HK-2 (cell line): ENCODE measurements around the gene TBCD.
A peak's percentile ranks its signal among the peaks of the same experiment; 100 is the strongest.

Experiments
- DNase-seq: peaks from one replicate; pipeline ENCODE4 v3.0.0-alpha.2; 2018; ENCODE audit not compliant: unreplicated experiment

TBCD gene

DNA sequence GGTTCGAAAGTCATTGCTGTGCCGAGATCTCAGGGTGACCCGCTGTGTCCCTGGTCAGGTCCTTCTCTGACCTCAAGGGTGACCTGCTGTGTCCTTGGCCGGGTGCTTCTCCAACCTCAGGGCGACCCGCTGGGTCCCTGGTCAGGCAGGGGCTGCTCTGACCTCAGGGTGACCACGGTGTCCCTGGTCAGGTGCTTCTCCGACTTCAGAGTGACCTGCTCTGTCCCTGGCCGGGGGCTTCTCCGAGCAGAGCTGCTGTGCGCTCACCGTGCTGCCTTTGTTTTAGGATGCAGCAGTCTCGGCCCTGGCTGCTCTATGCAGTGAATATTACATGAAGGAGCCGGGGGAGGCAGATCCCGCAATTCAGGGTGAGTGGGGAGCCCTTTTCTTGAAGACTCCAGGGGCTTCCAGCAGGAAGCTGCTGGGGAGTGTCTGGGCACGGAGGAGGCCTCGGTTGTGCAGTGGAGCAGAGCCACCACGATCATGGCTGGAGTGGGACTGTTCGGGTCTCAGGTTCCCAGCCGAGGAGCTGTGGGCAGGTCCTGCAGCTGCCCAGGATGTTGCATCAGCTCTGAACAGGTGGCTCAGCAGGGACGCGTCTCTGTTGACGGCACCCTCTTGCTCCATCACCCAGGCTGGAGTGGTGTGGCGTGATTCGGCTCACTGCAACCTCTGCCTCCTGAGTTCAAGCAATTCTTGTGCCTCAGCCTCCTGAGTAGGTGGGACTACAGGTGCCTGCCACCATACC lies 171.7 kb downstream of the TBCD start:
- no peak for DNase-seq

DNA sequence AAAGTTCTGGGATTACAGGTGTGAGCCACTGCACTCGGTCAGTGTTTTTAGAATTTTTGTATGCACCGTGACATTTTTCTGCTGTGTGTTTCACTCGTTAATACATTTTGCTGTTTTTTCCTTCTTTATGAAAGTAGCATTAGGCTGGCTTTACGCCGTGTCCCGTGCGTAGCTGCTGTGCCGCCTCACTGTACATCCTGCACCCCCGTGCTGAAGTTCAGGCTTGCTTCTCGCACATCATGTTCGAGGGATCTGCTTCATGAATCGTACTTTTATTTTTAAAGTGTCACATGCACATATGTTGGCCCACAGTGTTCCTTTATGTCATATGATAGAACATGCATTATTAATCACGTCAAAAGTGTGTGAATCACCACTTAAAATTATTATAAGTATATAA lies 172.3 kb downstream of the TBCD start:
- no peak for DNase-seq

GRCh38 chr17:82924812-82925211 lies 172.9 kb downstream of the TBCD start:
- DNase-seq: peak; percentile 71

DNA sequence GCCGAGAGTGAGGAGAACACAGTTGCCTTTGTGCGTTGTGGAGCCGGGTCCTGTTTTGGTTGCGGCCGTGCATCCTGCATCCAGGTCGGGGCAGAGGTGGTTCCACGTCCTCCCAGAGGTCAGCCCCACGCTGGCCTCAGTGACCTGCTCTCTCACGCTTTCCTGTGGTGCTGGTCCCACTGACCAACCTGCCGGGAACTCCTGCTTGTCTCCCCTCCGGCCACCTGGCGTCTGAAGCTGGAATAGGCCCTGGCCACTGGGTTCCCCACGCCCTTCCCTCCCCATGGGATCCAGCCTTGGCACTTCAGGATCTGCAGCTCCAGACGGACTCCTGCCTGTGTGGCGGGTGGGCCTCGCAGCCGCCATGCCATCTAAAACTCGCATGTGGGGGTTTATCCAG lies 173.5 kb downstream of the TBCD start:
- DNase-seq: no peak

DNA sequence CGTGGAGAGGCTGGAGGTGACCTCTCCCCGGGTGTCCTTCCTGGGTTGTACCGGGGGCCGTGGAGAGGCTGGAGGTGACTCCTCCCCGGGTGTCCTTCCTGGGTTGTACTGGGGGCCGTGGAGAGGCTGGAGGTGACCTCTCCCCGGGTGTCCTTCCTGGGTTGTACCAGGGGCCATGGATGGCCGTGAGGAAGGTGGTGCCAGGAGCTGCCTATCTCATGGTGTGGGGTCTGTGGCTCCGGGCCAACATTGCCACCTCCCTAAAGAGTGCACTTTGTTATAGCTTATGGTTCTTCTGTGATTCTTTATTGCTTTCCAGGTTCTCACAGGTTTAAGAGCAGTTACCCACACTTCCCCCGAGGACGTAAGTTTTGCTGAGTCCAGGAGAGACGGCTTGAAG lies 174.2 kb downstream of the TBCD start:
- no peak for DNase-seq

GRCh38 chr17:82926716-82927115 lies 174.9 kb downstream of the TBCD start:
- no peak for DNase-seq

GRCh38 chr17:82927311-82927660 lies 175.4 kb downstream of the TBCD start:
- DNase-seq: no peak

GRCh38 chr17:82927661-82928601 lies 176.1 kb downstream of the TBCD start:
- DNase-seq: no peak

DNA sequence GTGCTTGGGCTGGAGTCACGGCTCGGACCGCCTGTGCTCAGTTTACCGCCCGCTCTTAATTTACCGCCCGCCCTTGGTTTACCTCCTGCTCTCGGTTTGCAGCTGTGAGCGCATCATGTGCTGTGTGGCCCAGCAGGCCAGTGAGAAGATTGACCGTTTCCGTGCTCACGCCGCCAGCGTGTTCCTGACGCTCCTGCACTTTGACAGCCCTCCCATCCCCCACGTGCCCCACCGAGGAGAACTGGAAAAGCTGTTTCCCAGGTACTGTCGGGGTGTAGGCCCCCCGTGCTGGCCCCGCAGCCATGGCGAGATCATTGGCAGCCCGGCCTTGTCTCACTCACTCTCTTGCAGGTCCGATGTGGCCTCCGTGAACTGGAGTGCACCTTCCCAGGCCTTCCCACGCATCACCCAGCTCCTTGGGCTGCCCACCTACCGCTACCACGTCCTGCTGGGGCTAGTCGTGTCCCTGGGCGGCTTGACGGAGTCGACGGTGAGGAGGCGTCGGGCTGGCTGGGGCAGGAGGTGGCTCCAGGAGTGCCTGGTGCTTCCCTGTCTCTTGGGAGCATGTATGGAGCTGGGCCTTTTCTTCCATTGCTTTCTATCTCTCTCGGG lies 177.3 kb downstream of the TBCD start:
- DNase-seq: no peak

GRCh38 chr17:82929676-82930042 lies 177.8 kb downstream of the TBCD start:
- DNase-seq: no peak

GRCh38 chr17:82930043-82930923 lies 178.4 kb downstream of the TBCD start:
- no peak for DNase-seq

DNA sequence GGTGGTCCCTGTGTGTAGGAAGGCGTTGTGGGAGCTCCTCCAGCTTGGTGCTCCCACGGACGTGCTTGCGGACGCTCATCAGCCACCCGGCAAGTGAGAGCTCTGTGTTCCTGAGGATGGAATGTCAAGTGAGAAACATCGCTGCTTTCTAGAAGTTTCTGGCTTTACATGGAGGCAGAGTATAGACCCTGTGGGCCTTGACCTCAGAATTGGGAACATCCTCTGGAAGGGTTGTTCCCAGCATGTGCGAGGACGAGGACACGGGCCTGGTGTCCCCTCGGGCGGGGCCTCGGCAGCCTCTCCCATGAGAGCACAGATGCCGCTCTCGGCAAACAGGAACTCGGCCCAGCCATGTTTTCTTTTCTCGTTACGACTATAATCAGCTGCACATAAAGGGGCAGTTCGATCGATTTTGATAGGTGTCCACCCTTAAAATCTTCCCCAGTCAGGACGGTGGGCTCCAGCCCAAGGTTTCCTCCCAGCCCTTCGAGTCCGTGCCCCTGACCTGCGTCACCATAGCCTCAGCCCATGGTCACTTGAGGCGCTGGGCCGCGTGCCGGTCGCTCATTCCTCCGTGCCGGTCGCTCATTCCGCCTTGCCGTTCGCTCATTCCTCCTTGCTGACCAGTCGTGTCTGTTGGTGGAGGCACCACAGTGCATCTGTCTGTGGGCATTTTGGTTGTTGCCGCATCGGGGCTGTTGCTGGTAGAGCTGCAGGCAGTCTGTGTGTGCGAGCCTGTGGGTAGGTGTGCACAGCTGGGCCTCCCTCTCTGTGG lies 179.2 kb downstream of the TBCD start:
- no peak for DNase-seq

DNA sequence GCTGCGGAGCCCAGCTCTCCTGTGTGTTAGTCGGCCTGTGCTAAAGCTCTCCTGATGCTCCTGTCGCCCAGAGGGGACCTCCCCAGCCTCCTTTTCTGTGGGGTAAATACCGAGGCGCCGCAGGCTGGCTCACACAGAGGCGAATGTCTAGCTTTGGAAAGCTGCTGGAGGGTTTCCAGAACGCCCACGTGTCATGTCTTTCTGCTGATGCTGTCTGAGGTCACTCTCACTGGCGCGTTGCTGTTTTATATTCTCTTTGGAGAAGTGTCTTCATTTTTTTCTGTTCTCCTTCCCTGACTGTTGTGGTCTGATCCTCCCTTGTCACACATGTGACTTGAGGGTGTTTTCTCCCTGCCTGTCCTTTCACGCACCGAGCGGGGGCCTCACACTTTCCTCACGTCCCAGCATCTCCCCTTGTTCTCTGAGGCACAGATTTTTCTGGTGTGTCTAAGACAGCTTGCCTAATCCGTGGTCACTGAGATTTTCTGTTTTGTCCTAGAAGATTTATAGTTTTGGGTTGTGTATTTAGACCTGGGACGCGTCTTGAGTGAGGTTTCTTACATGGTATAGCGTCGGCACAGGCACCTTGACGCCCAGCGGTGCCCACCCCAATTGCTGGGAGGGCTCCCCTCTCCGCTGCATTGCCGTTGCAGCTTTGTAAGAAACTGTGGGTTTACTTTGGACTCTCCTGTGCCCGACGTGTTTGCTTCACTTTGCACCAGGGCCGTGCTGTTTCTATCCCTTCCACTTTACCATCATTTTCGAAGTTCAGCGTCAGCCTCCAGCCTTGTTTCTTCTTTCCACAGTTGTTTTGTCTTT lies 180.0 kb downstream of the TBCD start:
- no peak for DNase-seq

DNA sequence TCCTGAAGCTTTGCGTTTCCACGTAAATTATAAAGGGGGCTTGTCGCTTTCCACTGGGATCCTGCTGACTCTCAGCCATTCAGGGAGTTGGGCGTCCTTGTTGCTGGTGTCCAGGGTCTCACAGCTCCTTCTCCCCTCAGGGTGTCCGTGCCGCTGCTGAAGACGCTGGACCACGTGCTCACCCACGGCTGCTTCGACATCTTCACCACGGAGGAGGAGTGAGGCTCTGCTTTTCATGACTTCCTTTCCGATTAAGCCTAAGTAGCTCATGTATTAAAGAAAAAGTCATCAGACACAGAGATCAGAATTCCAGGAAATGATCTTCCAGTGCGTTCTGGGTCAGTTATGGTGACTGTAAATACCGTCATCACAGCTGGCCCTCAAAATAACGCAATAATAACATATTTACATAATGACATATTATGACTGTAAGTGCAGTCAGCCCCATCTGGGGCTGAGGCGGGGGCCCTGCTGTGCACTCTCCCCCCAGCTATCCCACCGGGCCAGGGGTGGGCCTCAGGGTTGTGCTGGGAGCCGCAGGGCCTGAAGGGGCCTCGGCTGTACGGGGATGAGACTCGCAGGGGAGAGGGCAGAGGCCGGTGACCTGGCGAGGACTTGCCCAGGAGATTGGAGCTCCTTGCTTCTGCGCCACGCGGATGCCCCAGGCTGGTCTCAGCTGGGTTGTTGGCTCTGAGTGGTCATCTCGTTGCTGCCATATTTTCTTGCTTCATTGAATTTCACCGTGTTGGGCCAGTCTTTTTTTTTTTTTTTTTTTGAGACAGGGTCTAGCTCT lies 180.8 kb downstream of the TBCD start:
- DNase-seq: no peak

- DNase-seq: no peak
These were observed 182.0 kb downstream of the TBCD start for GRCh38 chr17:82933911-82934310.

DNA sequence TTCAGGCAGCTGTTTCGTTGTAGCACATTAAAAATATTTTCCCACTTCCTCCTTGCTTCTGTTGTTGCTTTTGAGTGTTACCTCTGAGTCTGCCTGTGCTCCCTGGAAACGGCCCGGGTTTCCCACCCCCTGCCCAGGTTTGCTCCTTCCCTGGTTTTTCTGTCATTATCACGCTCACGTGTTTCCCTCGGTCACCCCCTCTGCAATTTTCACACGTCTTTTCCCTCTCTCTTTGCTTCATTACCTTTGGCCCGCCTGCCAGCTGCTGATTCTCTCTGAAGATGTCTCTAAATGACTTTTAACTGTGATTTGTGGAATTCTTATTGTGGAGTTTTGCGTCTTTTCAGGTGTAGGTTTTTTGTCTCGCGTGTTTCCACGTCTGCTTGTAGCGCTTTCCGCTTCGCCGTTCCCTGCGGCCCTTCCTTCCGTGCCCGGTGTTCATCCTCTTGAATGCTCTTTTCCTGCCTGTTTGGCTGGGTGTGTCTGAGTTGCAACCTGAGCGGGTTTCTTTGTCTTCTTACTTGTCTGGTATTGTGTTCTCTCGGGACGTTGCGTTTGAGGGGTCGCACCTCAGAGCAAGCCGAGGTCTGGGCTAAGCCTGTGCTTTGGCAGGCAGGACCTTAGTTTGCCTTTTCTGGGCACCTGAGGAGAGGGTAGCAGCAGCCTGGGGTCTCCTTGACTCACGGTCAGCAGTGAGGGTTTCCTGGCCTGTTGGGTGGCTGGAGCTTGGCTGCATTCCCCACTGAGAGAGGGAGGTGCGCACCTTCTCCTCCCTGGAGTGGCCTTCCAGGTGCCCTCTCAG lies 184.3 kb downstream of the TBCD start:
- DNase-seq: no peak

GRCh38 chr17:82936768-82937171 lies 184.9 kb downstream of the TBCD start:
- no peak for DNase-seq
